H1 (cell line): ENCODE results near the gene CRKL. TPM values are rescaled to one million over a fixed set of nuclear protein-coding genes. Genes with fewer than 3 reads are reported as not detected.

Experiments used
- CHD1 ChIP-seq: IDR thresholded peaks from 2 replicates; pipeline ENCODE4 v1.6.1; 2012; ENCODE audit warnings: low read depth, low read length, improper control_type of control experiment
- TBP ChIP-seq: IDR thresholded peaks from 2 replicates; pipeline ENCODE4 v1.6.1; 2011; ENCODE audit warnings: low read depth, low read length, improper control_type of control experiment
- USF2 ChIP-seq: IDR thresholded peaks from 2 replicates; pipeline ENCODE4 v1.6.1; 2011; ENCODE audit warnings: low read length, improper control_type of control experiment
- polyA plus RNA-seq, 7 experiments: library from polyadenylated mRNA; depleted of rRNA in 3 of 7; stranded (reverse) in 5 of 7; unstranded in 2 of 7; fragments of >200 nt in 5 of 7; fragments of 200-250 nt in 2 of 7; gene quantifications; 1 replicate in 5 of 7; 2 replicates in 1 of 7; 4 replicates in 1 of 7; pipeline versions ENCODE4 v1.2.1 to v1.2.3, GENCODE V29; 2011 to 2013; ENCODE audit warnings: missing spikeins in 2 of 7, mixed read lengths in 2 of 7
- total RNA-seq: library from RNA; stranded (reverse); fragmentation: NEBNext Ultra II Directional; extraction: Animal tissue kit (Norgen Biotek cat#: 25700); gene quantifications from 2 replicates; pipeline ENCODE4 v1.2.1, GENCODE V29; 2021

Gene CRKL
- total and polyA plus RNA-seq, 2 of the 8 experiments (the other 6 are each of a cell fraction or from before 2014, with no cell fraction given) = 34.5 to 94.5 TPM

GRCh38 chr22:20974336-20974955 lies 57.2 kb downstream of the CRKL start (continued):
- TF ChIP-seq USF2 = no peak
- TF ChIP-seq CHD1 = no peak
- TF ChIP-seq TBP = no peak
